DMS79 (cell line): Measurements from ENCODE around the gene LRRFIP2.
"Not testable (repeated sequence)": the region's sequence is repeated elsewhere in the genome, so short reads cannot be mapped to it uniquely, and the experiment has no call there.

Experiments used
- DNase-seq: peaks from one replicate; lab custom pipeline; 2025; lab: John Stamatoyannopoulos, UW

Gene LRRFIP2

DNA sequence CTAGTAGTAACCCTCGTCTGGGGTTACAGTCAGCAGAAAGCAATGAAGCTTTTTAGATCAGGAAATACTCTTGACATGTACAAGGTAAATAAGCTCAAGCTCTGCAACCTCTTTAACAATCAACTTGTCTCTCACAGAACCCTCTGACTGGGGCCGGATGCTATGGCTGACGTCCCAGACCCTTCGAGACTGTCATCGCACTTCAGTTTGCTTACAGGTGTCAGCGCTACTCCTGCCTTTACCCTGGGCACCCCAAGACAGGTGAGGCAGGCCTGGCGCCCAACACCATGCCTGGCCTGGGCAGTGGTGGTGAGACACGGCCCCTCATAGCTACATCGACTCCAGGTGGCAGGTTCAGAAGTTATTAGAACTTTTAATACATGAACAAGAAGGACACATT is 30.6 kb downstream of the LRRFIP2 start:
- DNase-seq: no peak

DNA sequence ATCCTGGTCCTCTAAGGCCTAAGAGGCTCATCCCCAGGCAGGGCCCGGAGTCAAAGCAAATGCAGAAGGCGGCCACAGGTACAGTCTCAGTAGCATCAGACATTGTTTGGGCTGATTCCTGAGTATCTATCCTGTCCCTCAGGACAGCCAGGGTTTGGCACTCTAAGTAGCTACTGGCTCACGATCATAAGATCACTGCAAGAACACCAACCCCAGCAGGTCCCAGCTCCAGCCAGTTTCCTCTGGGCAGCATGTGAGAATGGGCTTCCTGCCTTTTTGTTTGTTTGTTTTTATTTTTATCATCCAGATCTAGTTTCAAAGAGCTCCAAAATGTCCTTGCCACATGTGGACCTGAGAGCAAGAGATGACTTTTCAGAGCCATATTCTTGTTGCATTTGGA is 32.7 kb downstream of the LRRFIP2 start:
- no peak for DNase-seq

DNA sequence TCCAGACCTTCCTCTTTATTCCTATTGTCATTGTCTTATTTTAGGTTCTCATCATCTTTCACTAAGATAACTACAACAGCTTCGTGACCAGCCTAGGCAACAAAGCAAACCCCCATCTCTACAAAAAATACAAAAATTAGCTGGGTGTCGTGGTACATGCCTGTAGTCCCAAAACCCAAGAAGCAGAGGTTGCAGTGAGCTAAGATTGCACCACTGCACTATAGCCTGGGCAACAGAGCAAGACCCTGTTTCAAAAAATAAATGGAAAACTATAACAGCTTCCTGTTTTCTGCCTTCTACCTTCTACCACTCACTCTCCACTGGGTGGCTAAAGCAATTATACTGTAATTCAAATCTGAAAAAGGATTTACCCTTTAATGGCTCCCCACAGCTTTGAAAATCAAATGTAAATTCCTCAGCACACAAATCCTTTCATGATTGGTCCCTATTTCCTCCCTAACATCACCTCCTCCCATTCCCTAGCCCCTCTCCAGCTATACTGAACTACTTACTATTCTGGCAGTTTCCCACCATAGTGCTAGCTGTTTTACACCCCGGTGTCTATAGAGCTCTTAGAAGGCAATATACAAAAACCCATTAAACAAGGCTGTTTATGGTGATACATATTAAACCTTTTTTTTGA is 33.4 kb downstream of the LRRFIP2 start:
- no peak for DNase-seq

DNA sequence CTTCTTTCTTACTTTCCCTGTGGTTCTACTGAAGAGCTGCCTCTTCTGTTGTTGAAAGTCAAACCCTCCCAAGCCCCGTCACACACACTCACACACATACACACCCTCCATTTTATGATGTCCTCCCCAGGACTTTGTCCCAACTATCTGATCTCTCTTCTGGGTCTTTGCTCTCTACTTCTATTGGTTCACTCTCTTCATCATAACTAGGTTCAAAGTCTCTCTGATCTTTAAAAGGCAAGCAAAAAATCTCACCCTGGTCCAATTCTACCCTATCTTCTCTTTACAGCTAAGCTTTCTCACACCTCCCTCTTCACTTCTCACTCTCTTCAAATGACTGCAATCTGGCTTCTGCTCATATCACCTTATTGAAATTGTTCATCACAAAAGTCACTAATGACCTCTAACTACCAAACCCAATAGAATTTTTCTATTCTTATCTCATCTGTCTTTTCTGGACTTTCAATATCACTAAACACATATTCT is 34.8 kb downstream of the LRRFIP2 start:
- no peak for DNase-seq

DNA sequence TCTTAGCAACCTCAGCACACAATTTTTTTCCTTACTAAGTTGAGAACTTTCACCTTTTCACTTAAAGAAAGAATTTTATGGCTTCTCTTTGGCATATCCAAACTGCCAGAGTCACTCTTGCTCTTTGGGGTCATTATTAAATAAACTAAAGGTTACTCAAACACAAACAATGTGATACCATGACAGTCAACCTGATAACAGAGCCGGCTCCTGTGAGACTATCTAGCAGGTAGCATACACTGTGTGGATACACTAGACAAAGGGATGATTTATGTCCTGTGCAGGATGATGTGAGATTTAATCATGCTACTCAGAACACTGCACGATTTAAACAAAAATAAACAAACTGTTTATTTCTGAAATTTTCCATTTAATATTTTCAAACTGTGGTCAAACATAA is 35.6 kb downstream of the LRRFIP2 start:
- no peak for DNase-seq

DNA sequence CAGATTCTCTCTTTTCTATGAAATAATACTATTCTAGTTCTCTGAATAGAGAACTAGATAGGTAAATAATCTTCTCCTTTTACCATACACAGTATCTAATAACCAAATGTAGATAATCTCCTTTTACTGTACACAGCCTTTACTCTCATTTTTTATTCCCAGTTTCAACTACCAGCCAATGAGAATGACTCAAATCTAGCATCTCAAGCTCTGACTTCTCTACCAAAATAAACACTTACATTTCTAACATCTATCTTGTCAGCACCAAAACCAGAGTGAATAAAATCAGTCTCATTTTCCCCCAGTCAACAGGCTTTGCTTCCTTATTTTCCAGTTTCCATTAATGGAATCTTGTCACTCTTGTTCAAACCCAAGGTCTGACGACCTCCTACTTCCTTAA is 36.9 kb downstream of the LRRFIP2 start:
- no peak for DNase-seq

DNA sequence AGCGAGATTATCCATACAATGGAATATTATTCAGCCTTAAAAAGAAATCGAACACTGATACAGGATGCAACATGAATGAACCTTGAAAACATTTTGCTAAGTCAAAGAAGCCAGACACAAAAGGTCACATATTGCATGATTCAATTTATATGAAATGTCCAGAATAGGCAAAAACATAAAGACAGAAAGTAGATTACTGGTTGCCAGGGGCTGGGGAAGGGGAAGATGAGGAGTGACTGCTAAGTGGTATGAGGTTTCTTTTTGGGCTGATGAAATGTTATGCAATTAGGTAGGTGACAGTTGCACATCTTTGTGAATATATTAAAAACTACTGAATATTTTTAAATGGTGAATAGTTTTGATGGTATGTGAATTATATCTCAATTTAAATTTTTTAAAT is 38.3 kb downstream of the LRRFIP2 start:
- DNase-seq: no peak

DNA sequence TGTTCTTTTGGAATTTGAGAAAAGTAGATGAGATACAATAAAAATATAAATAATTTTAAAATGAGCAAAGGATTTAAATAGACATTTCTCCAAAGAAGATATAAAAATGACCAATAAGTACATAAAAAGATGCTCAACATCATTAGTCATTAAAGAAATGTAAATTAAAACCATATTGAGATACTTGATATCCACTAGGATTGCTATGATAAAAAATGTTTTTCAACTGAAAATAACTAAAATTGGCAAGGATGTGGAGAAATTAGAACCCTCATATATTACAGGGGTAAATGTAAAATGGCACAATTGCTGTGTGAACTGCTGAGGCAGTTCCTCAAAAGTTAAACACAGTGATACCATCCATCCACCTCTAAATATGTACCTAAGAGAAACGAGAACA is 38.8 kb downstream of the LRRFIP2 start:
- no peak for DNase-seq

DNA sequence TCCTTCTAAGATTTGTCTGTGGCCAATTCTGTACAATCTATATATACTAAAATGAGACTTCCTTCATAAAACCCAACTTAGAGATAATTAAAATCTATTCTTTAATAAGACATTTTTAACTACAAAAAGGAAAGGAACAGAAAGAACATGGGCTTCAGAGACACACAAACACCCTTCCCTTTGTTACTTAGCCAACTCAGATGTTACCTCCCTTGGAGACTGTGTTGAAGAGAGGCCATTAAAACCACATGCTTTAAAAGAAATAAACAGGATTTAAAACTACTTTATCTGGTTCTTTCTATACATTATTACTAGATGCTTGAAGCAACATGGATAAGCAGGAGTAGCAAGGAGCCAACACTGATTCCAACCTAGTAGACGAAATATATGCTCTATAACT is 42.0 kb downstream of the LRRFIP2 start:
- no peak for DNase-seq

DNA sequence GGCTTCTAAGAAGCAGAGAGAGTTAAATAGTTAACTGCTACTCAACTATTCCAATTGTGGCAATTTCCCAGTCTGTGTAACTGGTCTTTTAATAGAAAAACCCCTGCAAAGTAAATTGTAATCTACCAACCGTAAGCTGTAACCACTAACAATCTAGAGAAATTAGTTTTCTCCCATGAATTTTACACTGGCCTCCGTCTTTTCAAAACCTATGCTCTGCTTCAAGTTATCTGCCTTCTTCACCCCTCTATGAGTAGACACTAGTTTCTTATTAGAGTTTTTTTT is 42.6 kb downstream of the LRRFIP2 start:
- no peak for DNase-seq

DNA sequence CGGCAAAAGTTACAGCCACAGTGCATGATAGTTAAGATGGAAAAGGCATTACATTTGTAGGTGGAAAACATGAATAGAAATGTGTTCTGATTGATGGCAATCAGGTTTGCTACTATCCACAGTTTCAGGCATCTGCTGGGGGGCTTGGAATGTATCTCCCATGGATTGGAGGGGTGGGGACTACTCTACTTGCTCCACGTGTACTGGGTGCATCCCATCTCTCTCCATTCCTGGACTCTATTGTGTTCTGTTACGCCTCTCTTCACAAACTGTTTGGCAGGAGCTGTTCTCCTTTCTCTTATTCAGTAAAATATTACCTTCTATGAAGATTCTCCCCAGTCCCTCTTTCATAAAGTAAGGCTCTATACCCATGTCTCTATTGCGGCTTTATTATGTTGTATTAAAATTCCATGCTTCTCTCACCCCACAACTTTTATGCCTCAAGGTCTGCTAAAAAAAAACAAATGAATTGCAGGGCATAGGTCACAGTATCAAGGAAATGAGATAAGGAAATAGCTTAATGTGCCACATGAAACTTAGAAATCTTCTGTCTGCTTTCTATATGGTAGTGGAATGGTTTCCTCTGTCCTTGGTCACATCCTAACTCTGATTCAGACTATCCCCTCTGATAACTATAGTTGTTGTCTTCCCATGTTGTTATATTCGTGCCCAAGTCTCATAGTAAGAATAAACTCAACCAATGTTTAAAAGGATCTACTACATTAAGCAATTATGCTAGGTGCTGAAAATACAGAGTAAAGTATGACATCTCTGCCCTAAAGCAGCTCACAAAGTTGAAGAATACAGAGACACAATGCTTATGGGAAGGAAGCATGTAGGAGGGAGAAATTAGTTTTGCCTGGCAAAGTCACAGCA is 43.2 kb downstream of the LRRFIP2 start:
- no peak for DNase-seq

DNA sequence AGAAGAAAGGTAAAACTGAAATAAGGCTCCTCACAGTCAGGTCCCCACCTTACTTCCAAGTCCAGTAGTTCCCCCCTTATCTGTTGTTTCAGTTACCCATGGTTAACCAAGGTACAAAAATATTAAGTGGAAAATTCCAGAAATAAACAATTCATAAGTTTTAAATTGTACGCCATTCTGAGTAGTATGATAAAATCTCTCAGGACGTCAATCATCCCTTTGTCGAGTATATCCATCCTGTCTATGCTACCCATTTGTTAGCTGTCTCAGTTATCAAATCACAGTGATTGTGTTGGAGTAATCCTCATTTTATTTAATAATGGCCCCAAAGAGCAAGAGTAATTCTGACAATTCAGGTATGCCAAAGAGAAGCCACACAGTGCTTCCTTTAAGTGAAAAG is 43.9 kb downstream of the LRRFIP2 start:
- DNase-seq: no peak

DNA sequence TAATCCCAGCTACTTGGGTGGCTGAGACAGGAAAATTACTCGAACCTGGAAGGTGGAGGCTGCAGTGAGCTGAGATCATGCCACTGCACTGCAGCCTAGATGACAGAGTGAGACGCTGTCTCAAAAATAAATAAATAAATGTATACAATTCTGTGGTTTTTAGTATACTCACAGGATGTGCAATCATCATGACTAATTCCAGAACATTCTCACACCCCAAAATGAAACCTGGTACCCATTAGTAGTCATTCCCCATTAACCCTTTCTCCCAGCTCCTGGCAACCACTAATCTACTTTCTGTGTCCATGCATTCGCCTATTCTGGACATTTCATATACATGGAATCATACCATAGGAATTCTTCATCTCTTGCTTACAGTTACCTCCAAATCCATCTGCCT is 44.5 kb downstream of the LRRFIP2 start:
- no peak for DNase-seq

DNA sequence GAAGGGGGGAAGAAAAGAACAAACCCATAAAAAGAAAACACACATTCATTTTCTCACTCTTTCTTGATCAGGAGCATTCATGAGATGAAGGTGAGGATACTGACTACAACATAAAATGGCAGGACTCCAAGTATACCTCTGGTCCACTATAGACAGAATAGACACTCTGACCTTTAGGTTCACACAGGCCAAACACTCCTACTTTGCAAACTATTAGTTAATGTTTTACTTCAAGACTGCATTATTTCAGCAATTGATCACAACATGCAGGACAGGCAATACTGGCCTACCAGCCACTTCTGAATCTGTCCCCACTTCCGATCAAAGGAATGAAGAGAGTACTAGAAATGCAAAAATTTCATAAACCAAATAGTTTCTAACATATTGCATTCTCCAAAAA is 47.0 kb downstream of the LRRFIP2 start:
- no peak for DNase-seq

DNA sequence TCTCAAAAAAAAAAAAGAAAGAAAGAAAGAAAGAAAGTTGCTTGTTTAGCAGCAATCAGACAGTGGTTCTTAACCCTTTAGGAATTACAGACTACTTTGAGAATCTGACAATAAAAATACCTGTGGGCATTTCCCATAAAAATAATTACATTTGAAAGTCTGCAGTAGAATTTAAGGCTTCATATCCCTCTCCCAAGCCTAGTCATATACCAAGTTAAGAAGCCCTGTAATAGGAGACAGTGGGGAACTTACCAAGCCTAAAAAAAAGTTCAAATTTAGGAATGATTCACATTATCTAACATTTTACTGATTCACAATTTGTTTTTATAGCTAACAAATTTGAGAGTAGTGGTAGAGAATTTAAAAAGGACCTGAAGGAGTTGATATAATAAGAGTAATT is 47.5 kb downstream of the LRRFIP2 start:
- DNase-seq: no peak

DNA sequence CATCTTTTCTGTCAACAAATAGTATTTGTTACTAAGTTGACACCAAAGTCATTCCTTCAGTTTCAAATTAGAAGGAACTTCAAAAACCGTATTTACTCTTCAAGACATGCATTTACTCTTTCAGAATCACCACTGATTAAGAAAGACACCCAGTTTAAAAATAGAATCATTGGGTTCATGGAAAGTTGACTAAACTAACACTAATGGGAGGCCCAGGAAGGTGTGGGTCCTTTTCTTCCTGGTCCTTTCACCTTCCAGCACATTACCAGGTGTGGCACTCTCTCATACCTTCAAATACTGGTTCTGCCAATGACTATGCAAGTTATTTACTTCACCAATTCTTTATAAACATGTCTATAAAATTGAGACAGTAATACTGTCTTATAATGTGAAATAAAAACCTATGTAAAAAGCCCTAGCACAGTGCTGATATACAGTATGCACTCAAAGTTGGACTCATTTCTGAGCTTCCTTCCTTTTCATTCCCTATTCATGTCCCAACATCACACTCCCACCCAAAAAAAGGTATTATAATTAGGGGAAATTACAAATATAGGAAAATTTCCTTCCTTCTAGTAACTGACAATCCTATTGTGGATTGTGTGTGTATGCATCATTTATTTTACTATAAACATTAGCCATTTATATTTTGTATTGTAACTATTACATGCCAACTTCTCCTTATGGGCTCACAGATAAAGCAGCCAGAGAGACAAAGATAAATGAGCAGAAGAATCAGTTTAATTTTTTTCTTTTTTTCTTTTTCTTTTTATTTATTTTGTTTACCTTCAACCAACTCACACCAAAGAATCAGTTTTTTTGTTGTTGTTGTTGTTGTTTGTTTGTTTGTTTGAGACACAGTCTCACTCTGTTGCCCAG is 48.9 kb downstream of the LRRFIP2 start:
- no peak for DNase-seq

DNA sequence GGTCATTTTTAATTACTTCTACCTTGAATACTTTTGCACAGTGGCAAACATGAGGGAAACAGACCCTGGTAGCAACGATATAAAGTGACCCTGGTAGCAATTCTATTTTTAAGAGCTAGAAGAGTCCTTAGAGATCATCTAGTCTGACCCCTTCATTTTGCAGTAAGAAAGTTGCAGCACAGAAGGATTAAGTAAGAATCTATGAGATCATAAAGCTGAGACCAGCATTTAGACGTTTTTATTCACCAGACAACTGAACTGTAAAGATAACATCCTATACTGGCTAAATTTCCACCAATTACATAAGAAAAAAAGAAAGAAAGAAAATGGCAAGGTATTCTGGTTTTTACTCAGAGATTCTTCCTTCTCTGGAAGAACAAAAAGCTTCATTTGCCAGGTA is 49.9 kb downstream of the LRRFIP2 start:
- no peak for DNase-seq

DNA sequence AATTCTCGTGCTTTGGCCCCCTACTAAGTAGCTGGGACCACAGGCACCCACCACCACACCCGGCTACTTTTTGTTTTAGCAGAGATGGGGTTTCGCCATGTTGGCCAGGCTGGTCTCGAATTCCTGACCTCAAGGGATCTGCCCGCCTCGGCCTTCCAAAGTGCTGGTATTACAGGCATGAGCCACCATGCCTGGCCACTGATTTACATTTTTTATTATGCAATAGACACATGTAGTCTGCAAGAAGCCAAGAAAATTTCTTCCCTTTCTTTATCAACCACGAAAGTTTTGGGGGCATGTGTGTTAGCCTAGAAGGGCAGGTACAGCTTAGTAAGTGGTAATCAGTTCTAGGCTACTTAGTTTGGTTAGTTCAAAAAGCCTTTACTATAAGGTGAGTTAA is 51.1 kb downstream of the LRRFIP2 start:
- no peak for DNase-seq

DNA sequence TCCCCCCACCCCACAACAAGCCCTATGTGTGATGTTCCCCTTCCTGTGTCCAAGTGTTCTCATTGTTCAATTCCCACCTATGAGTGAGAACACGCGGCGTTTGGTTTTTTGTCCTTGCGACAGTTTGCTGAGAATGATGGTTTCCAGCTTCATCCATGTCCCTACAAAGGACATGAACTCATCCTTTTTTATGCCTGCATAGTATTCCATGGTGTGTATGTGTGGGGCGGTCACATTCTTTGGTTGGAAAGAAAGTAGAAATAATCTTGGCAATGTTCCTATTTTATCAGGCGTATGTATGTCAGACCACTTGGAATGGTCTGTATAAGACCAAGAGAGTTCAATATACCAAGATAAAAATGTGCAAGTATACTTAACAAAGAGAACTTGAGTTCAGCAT is 52.3 kb downstream of the LRRFIP2 start:
- DNase-seq: not testable (repeated sequence)

DNA sequence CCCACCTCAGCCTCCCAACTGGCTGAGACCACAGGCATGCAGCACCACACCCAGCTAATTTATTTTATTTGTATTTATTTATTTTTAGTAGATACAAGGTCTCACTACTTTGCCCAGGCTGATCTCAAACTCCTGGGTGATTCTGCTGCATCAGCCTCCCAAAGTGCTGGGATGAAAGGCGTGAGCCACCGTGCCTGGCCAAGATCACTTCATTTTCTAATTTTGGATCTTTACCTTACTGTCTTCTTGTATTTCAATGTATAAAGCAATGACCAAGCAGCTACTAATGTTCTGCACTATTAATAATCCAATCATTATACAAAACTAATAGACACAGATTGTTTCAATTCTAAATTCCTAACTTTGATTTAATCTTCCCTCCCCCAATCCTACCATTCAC is 56.2 kb downstream of the LRRFIP2 start:
- DNase-seq: no peak

DNA sequence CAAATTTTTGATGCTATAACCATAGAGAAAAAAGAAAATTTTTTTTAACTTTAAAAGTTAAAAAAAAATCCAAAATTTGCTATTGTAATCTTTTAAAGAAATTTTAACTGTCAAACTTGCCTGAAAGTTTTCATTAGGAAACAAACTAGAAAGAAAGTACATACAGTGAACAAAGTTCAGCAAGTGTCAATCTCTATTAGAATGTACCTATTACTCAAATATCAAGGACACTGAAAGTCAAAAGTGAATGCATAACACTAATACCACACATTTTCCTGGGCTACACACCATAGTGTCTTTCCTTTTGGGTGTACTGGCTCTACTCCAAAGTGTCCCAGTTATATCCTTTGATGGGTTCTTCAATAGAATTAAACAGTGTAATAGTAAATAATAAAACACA is 56.8 kb downstream of the LRRFIP2 start:
- DNase-seq: no peak

DNA sequence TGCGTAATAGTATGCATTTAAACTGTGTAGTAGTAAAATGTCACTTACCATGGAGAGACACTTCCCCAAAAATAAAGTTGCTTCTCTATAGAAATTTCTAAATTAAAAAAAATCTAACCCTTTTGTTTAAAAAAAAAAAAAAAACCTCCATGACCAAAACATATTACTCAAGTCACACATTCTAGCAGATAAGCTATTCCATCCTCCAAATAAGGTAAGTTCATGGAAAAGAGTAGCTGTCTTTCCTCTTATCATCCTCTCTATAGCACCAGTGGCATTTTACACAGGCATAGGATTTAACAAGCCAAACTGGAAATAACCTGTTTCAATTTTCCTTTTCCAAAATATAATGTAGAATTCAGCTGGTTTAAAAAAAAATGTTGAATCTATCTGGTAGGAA is 57.4 kb downstream of the LRRFIP2 start:
- DNase-seq: no peak

DNA sequence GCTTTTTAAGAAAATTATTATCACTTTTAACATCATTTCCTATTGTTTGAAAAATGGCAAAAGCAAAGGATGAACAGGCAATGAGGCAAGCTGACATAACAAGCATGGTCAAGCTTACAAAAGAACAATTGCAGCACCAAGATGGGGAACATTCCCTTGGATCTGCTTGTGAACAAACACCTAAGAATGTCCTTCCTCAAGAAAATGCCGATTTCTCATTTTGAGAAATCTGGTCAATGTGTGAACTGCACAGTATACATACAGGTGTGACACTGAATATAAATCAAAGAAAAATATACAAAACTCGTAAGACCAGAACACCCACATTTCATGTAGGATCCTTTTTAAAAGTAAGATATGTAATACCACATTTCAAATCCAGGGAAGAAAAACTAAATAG is 58.9 kb downstream of the LRRFIP2 start:
- no peak for DNase-seq
